HG03442 (cell line): ENCODE data around the gene ZNF407.

ENCODE experiments used
- ATAC-seq: cut with Tn5 transposase; IDR thresholded peaks from one replicate; pipeline ENCODE4 v1.9.1; 2021; ENCODE audit warnings: mild to moderate bottlenecking, moderate library complexity; ENCODE audit not compliant: unreplicated experiment

The ZNF407 gene

DNA sequence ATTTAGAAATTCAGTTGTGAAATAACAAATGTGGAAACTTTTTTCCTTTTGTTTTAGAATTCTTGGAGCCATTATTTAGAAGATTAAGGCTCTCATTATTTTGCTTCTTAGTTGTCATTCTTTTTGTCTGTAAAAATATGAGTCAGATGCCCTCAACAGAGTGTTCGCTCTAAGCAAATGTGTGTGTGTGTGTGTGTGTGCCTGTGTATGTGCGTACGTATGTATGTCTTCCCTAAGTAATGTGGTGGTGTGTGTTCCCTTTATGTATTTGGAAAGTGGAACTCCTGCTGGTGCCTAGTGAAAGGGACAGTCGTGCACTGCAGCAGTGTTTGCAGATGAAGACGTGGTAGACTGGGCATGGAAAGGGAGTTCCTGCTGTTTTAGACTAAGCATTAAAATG, 27.5 kb downstream of the ZNF407 start:
- no peak for ATAC-seq

DNA sequence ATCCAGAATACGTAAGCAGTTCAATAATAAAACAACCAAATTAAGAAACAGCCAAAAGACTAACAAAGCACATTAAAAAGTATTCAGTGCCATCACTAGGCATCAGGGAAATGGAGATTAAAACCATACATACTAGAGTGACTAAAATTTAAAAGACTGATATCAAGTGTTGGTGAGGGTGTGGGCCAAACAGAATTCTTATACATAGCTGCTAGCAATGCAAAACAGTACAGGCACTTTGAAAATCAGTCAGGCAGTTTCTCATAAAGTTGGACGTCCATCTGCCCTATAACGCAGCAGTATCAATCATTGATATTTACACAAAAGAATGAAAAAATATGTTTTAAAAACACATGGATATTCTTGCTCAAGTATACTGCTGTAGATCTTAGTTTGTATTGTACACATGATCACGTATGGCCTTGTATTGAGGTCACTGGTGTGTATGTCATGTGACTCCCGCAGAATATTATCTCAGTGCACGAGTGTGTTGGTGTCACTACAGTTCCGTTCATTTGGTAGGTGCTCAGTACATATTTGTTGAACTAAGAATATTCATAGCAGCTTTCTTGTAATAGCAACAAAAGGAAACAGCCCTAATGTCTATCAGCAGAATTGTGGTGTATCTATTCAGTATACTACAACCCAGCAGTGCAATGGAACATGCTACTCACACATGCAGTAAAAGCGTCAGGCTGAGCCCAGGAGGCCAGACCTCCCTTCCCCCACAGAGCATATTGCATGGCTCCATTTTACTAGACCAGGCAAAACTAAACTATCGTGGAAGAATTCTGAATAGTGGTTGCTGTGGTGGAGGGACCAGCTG, 28.6 kb downstream of the ZNF407 start:
- ATAC-seq, result no peak

- no peak for ATAC-seq
These were observed 33.1 kb downstream of the ZNF407 start for GRCh38 chr18:74630804-74631203.

GRCh38 chr18:74631212-74631611, 33.5 kb downstream of the ZNF407 start:
- no peak for ATAC-seq

- ATAC-seq, result no peak
These were observed 34.1 kb downstream of the ZNF407 start for GRCh38 chr18:74631623-74632350.

- ATAC-seq, result no peak
These were observed 34.6 kb downstream of the ZNF407 start for GRCh38 chr18:74632351-74632679.

DNA sequence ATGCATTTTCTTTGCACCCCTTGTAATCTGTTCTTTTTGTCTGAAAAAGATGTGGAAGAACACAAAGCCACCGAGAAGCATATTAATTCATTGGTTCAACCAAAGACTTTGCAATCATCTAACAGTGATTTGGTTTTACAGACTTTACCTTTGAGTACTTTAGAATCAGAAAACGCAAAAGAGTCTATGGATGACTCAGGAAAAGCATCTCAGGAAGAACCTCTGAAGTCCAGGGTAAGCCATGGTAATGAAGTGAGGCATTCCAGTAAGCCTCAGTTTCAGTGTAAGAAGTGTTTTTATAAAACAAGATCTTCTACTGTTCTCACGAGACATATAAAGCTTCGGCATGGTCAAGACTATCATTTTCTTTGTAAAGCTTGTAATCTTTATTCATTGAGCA, 35.2 kb downstream of the ZNF407 start:
- ATAC-seq, result no peak

- ATAC-seq, result no peak
These were observed 36.1 kb downstream of the ZNF407 start for GRCh38 chr18:74633652-74634352.

GRCh38 chr18:74635224-74635975, 37.7 kb downstream of the ZNF407 start:
- ATAC-seq, result no peak

DNA sequence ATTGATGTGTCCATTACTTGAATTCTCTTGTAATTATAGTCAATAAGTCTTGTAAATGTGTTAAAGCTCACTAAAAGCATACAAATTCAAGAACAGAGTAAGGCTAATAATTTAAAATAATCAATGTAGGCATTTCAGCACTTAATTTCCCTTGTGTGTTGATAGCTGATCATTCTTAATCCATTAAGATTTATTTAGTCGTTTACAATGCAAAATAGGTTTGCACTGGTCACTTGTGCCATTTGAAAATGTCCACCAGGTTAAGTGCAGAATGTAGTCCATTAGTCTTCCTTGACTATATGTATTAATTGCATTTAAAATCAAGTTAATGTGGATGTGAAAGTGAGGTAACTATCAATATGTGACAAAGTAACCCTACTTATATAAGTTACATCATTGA, 39.4 kb downstream of the ZNF407 start:
- no peak for ATAC-seq

GRCh38 chr18:74638210-74638609, 40.5 kb downstream of the ZNF407 start:
- ATAC-seq, result no peak

- ATAC-seq, result no peak
These were observed 47.0 kb downstream of the ZNF407 start for GRCh38 chr18:74644713-74645112.

DNA sequence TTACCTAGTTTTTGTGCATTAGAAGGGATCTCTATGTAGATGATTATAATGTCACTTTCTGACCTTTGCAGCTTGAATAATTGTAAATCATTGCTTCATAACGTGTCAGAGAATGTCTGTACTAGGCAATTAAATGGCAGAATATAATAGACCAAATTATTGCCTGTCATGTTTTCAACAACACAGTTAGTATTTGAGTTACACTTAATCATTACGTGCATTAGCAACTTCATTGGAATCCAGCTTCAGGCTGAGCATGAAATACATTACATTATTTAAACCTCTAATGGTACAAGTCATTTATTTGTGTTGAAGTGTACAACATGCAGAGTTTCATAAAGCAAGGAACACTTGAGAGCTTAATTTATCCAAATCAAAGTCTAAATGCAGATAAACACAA, 48.0 kb downstream of the ZNF407 start:
- ATAC-seq, result no peak

DNA sequence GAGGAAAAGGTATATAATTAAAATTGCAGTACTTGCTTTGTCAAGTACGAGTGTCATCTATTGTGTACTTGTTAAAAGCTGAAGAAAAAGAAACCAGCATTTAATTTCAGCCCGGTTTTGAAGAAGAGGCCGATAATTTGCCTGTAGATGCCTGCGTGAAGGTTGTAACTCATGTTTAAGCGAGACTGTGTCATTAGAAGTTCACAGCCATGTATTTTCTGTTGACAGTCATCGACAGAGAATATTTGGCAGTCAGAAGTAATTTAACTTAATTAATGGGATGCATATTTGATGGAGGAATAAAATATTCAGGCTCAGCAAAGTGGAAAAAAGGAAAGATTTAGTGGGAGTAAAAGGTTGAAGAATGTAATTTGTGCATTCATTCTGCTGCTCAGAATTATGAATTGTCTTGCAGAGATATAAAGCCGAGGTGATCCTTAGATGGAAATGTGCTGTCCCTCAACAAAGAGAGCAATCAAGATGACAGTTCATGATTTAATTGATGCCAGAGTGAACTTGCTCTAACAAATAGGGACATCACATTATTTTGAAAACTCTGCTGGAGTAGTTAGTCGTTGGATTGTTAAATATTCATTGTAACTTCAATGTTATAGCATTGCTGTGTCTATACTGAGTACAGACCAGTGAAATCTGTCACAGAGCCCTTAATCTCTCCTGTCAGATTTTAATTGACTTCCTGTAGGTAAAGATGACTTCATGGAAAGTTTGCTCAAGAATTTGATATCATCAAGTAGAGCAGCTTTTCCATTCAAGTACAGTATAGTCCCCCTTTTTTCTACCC, 53.9 kb downstream of the ZNF407 start:
- no peak for ATAC-seq

DNA sequence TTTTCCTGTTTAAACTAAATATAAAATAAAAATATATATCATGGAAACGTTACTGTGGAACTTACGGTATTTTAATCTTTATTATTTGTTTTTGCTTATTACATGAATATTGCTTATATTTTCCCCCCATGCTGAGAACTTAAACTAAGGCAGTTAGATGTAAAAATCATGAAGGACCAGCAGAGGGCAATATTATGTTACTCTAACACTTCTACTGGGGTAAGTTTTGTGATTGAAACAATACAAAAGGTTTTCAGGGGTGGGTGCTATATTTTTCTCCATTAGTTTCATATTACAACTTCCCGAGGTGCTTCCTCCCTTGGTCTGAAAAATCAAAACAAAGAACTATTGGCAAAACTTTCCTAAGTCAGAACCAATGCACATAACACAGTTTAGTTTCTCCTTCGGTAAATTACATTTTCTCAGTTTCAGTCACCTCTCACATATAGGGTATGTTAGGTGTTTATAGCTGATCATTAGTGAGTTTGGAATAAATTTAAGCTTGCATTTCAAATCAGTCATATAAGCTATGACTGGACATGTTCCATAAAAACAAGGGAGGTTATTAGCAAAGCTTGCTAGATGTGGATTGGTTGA, 54.8 kb downstream of the ZNF407 start:
- ATAC-seq, result peak; percentile 72

- no peak for ATAC-seq
These were observed 57.0 kb downstream of the ZNF407 start for GRCh38 chr18:74654638-74655037.

DNA sequence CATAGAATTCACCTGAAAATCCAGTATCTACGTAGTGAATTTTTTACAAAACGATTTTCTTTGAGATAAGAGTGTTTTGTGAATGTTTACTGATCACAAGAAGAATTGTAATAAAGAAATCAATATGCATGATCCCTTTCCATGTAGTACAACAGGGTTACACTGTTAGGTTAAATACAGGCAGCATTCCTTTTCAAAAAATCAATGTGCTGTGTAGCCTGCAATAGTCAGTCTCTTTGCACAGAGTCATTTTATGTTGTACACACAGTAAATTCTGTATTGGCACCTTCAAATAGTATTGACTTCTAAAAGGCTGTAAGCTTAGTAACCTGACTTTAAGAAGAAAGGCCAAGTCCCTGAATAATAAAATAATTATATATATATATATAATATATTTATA, 63.3 kb downstream of the ZNF407 start:
- no peak for ATAC-seq

DNA sequence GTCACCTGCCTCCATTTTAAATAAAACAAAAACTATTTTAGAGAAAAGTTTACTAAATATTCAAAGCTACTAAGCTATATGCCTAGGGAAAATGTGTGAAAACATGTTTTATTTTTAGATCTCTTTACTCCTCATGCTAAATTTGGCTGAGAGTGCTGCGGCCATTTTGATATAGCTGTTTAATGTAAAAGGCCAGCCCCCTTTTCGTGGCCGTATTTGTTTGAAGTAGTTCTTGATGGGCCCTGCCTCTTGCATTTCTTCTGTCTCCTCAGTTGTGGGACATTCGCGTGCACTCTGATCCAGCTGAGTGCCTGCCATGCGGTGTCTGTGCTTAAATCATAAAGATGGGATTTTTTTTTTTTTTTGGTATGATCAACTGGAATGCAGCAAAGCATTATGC, 64.0 kb downstream of the ZNF407 start:
- ATAC-seq, result no peak

DNA sequence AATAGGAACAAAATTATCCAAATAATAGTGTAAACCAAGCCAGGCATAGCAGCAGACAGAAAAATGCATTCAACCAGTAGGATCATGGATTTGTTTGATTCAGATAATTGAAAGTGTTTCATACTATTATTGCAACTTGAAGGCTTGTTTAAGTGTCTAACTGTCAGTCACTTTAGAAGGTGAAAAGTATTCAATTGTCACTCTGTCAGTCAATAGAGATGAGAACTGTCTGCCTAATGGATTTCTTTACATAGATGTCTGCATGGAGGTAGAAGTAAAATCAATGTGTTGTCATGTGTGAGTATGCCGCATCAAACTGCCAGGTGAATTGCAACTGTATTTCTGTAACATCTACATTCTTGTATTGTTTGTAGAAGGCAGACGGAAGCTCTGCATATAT, 65.0 kb downstream of the ZNF407 start:
- no peak for ATAC-seq

DNA sequence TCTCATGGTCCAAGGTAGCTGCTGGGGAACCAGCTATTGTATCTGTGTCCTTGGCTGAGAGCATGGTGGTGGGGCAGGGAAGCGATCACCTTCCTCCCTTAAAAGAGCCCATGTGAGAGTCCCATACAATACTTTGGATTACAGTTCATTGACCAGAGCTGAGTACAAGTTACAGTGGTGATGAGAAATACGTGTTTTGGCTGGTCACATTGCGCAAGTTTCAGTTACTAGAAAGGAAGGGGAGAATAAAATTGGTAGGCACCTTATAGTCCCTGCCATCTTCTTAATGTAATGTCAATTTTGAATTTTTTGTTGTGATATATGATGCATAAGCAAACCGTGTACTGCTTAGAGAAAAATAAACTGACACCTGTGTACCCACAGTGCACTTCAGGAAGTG, 67.7 kb downstream of the ZNF407 start:
- ATAC-seq, result no peak
